ENCODE measurements around the gene TJP3.

Gene TJP3

GRCh38 chr19:3716147-3716668, 8.0 kb downstream of the TJP3 start:
- DNase-seq, result no peak

GRCh38 chr19:3719868-3720267, 11.7 kb downstream of the TJP3 start:
- DNase-seq, result no peak

GRCh38 chr19:3720349-3720917, 12.2 kb downstream of the TJP3 start:
- DNase-seq, result no peak

GRCh38 chr19:3721131-3721886, 13.1 kb downstream of the TJP3 start:
- peak; percentile 93 for DNase-seq

GRCh38 chr19:3721887-3722442, 13.8 kb downstream of the TJP3 start:
- no peak for DNase-seq

- no peak for DNase-seq
Measured at GRCh38 chr19:3722443-3723109, 14.4 kb downstream of the TJP3 start.

GRCh38 chr19:3723110-3723488, 14.9 kb downstream of the TJP3 start:
- no peak for DNase-seq

- DNase-seq, result peak; percentile 39
Measured at GRCh38 chr19:3723883-3724282, 15.7 kb downstream of the TJP3 start.

- no peak for DNase-seq
Measured at GRCh38 chr19:3725121-3725520, 16.9 kb downstream of the TJP3 start.

GRCh38 chr19:3725640-3726310, 17.6 kb downstream of the TJP3 start:
- peak; percentile 62 for DNase-seq

- DNase-seq, result no peak
Measured at GRCh38 chr19:3730457-3730958, 22.3 kb downstream of the TJP3 start.

GRCh38 chr19:3732108-3732507, 23.9 kb downstream of the TJP3 start:
- no peak for DNase-seq

- no peak for DNase-seq
Measured at GRCh38 chr19:3733549-3734309, 25.5 kb downstream of the TJP3 start.

- no peak for DNase-seq
Measured at GRCh38 chr19:3734310-3734600, 26.1 kb downstream of the TJP3 start.

- DNase-seq, result no peak
Measured at GRCh38 chr19:3736106-3736724, 28.0 kb downstream of the TJP3 start.

- DNase-seq, result no peak
Measured at GRCh38 chr19:3737487-3738205, 29.5 kb downstream of the TJP3 start.

GRCh38 chr19:3738477-3739220, 30.5 kb downstream of the TJP3 start:
- no peak for DNase-seq

- DNase-seq, result no peak
Measured at GRCh38 chr19:3740431-3740830, 32.2 kb downstream of the TJP3 start.

- DNase-seq, result no peak
Measured at GRCh38 chr19:3743486-3743885, 35.3 kb downstream of the TJP3 start.

- no peak for DNase-seq
Measured at GRCh38 chr19:3745363-3746045, 37.3 kb downstream of the TJP3 start.

Measured in eye (tissue), 1 donor.